Muscle layer of duodenum (tissue), 2 donors: ENCODE data around the gene AQP12A.
"Not testable (repeated sequence)": the region's sequence is repeated elsewhere in the genome, so short reads cannot be mapped to it uniquely, and the experiment has no call there.

Source experiments
- H3K27ac ChIP-seq: one replicate; pipeline ENCODE4 v1.7.0; 2013; ENCODE audit warnings: mild to moderate bottlenecking, low read length
- H3K27me3 ChIP-seq: one replicate; pipeline ENCODE4 v1.7.0; 2013; ENCODE audit warnings: low read depth, mild to moderate bottlenecking, control low read depth, low read length
- H3K36me3 ChIP-seq, 2 donors: one replicate each; pipeline ENCODE4 v1.7.0; 2013; ENCODE audit warnings: low read length in 2 of 2, control low read depth in 1 of 2, mild to moderate bottlenecking in 1 of 2; ENCODE audit not compliant: insufficient read depth in 2 of 2, control insufficient read depth in 1 of 2
- H3K4me1 ChIP-seq, 2 donors: one replicate each; pipeline ENCODE4 v1.7.0; 2013; ENCODE audit warnings: low read length in 2 of 2, mild to moderate bottlenecking in 2 of 2, control low read depth in 1 of 2, moderate library complexity in 1 of 2; ENCODE audit not compliant: insufficient read depth in 2 of 2, control insufficient read depth in 1 of 2
- H3K4me3 ChIP-seq, 2 donors: one replicate each; pipeline ENCODE4 v1.7.0; 2013; ENCODE audit warnings: low read length in 2 of 2, low read depth in 1 of 2, mild to moderate bottlenecking in 1 of 2
- H3K9me3 ChIP-seq, 2 donors: one replicate each; pipeline ENCODE4 v1.7.0; 2013; ENCODE audit warnings: low read length in 2 of 2, control low read depth in 1 of 2, mild to moderate bottlenecking in 1 of 2; ENCODE audit not compliant: control insufficient read depth in 1 of 2
- donor health status: healthy.

AQP12A gene

DNA sequence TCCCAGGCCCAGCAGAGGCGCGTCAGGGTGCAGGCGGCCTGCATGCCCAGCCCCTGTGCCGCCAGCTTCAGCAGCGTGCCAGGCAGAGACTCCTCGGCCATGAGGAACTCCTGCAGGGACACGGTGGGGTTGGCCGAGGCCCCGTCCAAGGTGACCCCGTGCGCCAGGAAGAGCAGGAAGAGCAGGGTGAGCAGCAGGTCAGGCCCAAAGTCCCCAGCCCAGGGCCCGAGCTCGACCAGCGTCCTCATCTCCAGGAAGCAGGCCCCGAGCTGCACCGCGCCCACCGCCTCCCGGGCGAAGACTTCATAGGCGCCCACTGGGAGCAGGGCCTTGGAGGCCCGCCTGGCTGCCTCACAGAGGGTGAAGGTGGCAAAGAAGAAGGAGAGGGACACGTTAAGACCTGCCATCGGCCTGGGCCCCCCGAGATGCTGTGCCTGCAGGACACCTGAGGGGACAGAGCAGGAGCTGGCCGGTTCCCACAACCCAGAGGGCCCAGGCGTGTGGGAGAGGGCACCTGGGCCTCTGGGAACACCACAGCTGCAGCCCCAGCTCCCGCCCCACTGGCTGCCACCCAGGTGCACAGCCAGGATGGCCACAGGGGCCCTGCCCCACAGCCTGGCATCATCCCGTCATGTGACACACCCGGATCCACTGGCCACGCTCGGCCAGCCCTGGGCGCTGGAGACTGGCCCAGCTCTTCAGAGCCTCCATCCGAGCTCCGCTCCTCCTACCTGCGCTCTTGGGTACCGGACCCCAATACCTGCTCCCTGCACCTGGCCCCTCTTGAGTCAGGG is 9.0 kb upstream of the AQP12A start, which contains the start of gene AQP12B:
AQP12B (minus strand) TSS at position 455 of the 794 bp plus-strand sequence; CDS start at position 407, 48 bp downstream.
- not testable (repeated sequence) for H3K4me3 ChIP-seq, H3K27me3 ChIP-seq, H3K4me1 ChIP-seq, H3K36me3 ChIP-seq, H3K27ac ChIP-seq, H3K9me3 ChIP-seq

DNA sequence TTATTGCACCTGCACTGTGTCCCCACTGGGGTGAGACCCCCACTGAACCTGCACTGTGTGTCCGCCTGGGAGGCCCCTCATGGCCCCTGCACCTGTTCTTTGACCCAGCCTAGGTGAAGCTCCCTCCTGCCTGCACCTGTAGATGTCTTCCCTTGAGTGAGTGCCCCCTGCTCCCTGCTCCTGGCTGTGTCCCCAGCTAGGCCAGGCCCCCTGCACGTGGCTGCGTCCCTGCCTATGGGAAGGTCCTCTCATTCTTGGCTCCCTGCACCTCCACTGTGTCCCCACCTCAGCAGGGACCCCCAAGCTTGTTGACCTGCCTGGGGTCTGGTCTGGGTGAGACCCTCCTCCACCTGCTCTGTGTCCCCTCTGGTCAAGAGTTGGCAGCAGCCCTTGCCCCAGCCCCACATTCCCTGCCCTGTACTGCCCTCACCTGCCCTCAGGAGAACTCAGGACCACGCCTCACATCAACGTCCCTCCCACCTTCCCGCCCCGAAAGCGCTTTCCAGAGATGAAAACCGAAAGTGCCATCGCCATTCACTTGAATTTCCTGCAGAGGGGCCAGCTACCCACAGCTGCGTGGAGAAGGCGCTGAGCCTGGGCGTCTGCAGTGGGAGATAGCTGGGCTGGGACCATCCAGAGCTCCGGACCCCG is 8.2 kb upstream of the AQP12A start:
- H3K36me3 ChIP-seq, H3K4me1 ChIP-seq, H3K4me3 ChIP-seq, H3K27me3 ChIP-seq, H3K9me3 ChIP-seq, H3K27ac ChIP-seq: not testable (repeated sequence)

DNA sequence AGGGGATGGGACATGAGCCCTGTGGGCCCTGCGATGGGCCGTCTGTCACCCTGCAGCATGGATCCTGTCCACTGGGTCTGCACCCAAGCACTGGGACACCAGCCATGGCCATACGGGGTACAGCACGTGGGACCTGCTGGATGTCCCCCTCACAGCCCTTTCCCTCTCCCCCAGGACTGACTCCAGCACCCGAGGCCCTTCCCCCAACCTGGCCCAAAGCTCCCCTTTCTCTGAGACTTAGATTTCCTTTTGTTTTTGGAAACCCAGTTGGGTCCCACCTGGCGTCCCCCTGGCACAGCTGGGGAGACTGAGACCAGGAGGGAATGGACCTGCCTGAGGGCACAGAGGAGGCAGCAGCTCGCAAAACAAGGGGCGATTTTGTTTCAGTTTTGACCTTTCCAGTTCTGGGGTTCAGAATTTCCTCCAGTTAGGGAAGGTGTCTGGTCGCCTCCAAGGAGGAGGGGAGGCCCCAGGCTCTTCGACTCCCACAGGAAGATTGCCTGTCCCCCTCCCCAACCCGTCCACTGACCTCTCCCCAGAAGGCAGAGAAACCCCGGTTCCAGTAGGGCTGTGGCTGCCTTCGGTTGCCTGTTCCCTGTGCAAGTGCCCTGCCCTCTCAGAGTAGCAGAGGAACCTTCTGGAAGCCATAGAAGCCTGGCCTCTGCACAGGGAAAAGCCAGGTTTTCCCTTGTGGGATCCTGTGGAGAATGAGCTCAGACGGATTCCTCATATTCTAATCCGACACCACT is 7.5 kb upstream of the AQP12A start:
- not testable (repeated sequence) for H3K4me1 ChIP-seq, H3K4me3 ChIP-seq, H3K27ac ChIP-seq, H3K9me3 ChIP-seq, H3K27me3 ChIP-seq, H3K36me3 ChIP-seq

DNA sequence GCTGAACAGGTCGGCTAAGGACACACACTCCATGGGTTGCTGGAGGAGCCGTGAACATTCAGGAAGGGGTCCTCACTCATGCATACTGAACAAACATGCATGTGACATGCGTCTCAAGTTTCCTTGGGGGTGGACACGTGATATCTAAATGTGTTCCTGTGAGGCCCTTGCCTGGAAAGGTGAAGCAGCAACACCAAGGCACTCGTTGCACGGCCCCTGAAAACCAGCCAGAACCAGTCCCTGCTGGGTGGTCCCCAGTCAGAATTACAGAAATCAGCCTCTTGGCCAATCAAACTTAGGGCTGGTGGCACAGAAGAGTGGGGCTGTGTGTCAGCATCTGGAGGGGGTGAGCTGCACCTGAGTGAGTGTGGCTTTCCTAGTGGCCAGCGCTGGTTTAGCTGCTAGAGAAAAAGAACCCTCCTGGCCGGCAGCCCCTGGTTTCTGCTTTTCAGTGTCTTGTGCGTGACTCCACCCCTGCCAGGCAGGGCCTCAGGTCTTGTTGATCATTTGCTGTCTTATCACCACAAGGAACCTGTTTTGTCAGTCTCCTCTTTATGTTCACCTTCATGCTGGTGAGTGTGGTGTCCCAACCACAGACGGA is 5.8 kb upstream of the AQP12A start:
- H3K4me3 ChIP-seq, result no peak overlapping the region
- H3K27me3 ChIP-seq, result no peaks in the 10 kb centered on the region
- no peak overlapping the region for H3K27ac ChIP-seq
- H3K4me1 ChIP-seq, result no peaks in the 10 kb centered on the region
- H3K36me3 ChIP-seq, result no peaks in the 10 kb centered on the region
- no peaks in the 10 kb centered on the region for H3K9me3 ChIP-seq

DNA sequence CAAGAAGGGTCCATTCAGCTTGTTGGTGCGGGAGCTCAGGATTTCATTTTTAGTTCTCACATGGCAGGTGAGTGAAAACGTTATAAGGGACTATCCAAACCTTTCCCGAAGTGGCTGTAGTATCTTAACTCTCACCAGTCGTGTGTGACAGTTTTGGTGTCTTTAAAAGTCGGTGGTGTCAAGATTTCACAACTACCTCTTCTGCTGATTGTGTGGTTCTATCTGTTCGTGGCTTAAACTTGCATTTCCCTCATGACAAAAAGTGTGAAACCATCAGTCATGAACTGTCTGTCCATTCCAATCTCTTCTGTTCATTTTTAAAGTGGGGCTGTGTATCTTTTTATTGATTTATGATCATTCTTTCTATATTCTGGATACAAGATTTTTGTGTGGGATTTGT is 5.2 kb upstream of the AQP12A start:
- Histone ChIP-seq H3K27me3 (no peaks in the 10 kb centered on the region), H3K9me3 (no peaks in the 10 kb centered on the region), H3K27ac (no peak overlapping the region), H3K4me1 (no peaks in the 10 kb centered on the region), H3K36me3 (no peaks in the 10 kb centered on the region), H3K4me3 (no peak overlapping the region)

DNA sequence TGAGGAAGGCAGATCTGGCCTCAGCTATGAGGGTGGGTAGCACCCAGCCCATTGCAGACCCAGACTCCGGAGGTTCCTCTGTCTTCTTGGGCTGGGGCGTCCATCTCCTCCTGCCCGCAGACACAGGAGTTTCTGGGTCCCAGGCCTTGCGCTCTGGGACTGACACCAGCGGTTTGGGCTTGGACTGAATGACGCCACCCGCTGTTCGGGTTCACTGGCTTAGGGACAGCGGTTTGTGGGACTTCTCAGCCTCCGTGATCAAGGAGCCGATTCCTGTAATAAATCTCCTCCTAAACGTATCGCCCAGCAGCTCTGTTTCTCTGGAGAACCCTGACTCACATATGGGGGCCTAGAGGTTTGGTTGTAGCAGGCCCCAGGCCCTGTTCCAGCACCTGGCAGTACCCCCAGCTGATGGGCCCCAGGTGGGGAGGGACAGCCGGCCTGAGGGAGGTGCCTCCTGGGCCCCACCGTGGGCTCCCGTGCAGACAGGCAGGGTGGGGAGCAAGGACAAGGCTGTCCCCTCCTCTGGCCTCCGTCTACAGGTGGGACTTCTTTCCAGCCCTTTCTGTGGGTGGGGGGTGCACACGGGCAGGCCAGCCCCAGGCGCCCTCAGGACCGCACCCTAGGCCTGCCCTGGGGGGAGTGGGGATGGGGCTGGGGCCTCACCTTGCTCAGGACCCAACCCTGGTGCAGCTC is 4.5 kb upstream of the AQP12A start:
- H3K4me1 ChIP-seq, result no peaks in the 10 kb centered on the region
- H3K27ac ChIP-seq, result no peak overlapping the region
- no peaks in the 10 kb centered on the region for H3K27me3 ChIP-seq
- no peaks in the 10 kb centered on the region for H3K36me3 ChIP-seq
- no peaks in the 10 kb centered on the region for H3K9me3 ChIP-seq
- no peak overlapping the region for H3K4me3 ChIP-seq

DNA sequence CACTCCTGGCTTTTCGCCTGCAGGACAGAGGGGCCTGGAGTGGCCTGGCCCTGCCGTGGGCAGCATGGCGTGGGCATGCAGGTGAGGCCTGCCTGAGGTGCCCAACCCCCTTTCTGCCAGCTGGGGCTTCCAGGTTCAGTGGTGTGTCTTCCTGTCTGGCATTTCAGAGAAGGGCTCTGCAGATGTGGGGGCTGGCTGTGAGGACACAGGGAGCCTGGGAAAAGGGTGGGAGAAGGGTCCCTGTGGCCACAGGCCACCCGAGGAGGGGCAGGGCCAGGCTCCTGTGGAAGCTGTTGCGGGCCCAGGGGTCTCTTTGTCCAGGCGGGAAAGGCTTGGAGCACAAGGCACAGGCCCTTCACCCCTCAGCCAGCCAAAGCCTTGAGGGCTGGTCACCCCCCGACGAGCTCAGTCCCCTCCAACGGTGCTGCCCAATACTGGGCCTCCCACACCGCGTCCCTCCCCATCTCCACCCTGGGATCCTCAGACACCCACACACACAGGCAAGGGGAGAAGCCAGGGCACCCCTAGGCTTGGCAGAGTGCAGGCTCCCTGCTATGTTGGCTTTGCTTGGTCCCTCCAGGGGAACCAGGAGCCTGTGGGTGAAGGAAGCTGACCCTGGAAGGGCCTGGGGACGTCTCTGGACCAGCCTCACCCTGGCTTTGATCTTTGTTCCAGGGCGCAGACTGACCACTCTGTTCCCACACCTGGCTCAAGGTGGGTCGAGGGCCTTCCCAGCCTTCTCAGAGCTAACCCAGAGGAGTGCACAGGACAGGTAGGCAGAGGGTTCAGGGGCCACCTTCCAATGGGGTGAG is 3.7 kb upstream of the AQP12A start:
- Histone ChIP-seq H3K4me1 (no peaks in the 10 kb centered on the region), H3K9me3 (no peaks in the 10 kb centered on the region), H3K27me3 (no peaks in the 10 kb centered on the region), H3K27ac (no peak overlapping the region), H3K4me3 (no peak overlapping the region), H3K36me3 (no peaks in the 10 kb centered on the region)

DNA sequence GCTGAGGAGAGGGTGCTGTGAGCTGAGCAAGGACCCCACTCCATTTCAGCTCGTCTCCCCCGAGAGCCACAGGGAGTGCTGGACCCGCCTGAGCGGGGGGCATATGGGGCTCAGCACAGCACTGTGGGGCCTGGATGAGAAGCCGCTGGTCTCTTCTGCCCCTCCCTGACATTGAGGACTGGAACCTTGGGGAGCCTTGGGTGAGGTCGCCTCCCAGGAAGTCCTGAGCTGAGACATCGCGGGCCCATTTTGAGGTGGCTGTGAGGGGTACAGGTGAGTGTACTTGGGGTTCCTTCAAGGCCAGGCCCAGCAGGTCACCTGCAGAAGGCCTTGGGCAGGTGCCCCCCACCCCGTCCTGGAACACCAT is 3.1 kb upstream of the AQP12A start:
- no peak overlapping the region for H3K27ac ChIP-seq
- H3K36me3 ChIP-seq, result no peaks in the 10 kb centered on the region
- H3K4me3 ChIP-seq, result no peak overlapping the region
- H3K4me1 ChIP-seq, result no peaks in the 10 kb centered on the region
- no peaks in the 10 kb centered on the region for H3K9me3 ChIP-seq
- no peaks in the 10 kb centered on the region for H3K27me3 ChIP-seq

DNA sequence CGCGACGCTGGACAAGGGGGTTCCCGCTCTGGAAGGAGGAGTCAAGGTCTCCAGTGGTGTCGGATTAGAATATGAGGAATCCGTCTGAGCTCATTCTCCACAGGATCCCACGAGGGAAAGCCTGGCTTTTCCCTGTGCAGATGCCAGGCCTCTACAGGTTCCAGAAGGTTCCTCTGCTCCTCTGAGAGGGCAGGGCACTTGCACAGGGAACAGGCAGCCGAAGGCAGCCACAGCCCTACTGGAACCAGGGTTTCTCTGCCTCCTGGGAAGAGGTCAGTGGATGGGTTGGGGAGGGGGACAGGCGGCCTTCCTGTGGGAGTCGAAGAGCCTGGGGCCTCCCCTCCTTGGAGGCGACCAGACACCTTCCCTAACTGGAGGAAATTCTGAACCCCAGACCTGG is 1.7 kb upstream of the AQP12A start:
- no peaks in the 10 kb centered on the region for H3K9me3 ChIP-seq
- no peaks in the 10 kb centered on the region for H3K4me1 ChIP-seq
- H3K27ac ChIP-seq, result no peak overlapping the region
- no peaks in the 10 kb centered on the region for H3K36me3 ChIP-seq
- H3K4me3 ChIP-seq, result no peak overlapping the region
- H3K27me3 ChIP-seq, result no peaks in the 10 kb centered on the region

DNA sequence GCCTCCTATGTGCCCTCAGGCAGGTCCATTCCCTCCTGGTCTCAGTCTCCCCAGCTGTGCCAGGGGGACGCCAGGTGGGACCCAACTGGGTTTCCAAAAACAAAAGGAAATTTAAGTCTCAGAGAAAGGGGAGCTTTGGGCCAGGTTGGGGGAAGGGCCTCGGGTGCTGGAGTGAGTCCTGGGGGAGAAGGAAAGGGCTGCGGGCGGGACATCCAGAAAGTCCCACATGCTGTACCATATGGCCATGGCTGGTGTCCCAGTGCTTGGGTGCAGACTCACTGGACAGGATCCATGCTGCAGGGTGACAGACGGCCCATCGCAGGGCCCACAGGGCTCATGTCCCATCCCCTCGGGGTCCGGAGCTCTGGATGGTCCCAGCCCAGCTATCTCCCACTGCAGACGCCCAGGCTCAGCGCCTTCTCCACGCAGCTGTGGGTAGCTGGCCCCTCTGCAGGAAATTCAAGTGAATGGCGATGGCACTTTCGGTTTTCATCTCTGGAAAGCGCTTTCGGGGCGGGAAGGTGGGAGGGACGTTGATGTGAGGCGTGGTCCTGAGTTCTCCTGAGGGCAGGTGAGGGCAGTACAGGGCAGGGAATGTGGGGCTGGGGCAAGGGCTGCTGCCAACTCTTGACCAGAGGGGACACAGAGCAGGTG is 1.1 kb upstream of the AQP12A start:
- not testable (repeated sequence) for H3K27me3 ChIP-seq, H3K9me3 ChIP-seq, H3K4me1 ChIP-seq, H3K27ac ChIP-seq, H3K36me3 ChIP-seq, H3K4me3 ChIP-seq
